Measurements from ENCODE around the gene BHLHE40.

BHLHE40 gene

DNA sequence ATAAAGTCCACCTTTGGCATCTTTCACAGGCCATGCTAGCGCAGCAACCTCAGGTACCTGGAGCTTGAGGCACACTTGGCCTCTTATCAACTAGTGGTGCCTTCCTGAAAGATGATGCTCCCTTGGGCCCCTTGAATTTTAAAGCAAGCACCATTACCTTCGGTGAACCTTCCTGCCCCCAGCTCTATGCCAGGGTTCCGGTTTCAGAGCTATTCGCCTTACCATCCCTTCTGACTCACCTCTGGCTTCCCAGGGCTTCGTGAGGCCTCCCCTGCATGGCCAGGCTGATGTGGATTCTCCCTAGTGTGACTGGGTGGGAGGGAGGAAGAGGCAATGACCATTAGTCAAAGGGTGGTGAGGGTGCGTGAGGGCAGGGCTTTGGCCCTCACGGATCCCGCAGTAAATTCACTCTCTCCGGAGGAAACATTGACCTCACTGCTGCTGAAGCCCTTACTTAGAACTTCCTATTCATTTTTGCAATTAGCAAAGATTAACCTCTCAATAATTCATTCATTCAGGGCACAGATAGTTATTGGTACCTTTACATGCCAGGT, 16.3 kb downstream of the BHLHE40 start:
- peak; percentile 92 for DNase-seq (ENCODE audit: low read depth)
- TF ChIP-seq, protein P1, sequence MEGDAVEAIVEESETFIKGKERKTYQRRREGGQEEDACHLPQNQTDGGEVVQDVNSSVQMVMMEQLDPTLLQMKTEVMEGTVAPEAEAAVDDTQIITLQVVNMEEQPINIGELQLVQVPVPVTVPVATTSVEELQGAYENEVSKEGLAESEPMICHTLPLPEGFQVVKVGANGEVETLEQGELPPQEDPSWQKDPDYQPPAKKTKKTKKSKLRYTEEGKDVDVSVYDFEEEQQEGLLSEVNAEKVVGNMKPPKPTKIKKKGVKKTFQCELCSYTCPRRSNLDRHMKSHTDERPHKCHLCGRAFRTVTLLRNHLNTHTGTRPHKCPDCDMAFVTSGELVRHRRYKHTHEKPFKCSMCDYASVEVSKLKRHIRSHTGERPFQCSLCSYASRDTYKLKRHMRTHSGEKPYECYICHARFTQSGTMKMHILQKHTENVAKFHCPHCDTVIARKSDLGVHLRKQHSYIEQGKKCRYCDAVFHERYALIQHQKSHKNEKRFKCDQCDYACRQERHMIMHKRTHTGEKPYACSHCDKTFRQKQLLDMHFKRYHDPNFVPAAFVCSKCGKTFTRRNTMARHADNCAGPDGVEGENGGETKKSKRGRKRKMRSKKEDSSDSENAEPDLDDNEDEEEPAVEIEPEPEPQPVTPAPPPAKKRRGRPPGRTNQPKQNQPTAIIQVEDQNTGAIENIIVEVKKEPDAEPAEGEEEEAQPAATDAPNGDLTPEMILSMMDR (IDR thresholded peaks at IDR 0.05; ENCODE audit: insufficient read depth, low read depth, low read length, missing control alignments): no peak
- no peak overlapping the region for H3K4me3 ChIP-seq (ENCODE audit: low read length)

DNA sequence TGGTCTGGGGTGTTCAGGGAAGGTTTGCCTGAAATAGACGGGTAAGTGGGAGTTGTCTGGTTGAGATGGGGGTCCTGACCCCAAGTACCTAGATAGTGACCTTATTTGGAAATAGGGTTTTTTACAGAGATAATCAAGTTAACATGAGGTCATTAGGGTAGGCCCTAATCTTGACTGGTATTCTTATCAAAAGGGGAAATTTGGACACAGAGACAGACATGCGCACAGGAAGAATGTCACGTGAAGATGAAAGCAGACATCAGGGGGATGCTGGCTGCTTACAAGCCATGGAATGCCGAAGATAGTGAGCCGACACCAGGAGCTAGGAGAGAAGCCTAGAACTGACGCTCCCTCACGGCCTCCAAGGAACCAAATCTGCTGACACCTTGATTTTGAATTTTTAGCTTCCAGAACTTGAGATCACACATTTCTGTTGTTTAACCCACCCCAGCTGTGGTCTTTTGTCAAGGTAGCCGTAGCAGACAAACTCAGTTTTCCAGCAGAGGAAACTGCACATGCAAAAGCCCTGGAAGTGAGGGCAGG, 17.1 kb downstream of the BHLHE40 start:
- H3K4me3 ChIP-seq (ENCODE audit: low read length): no peak overlapping the region
- DNase-seq (ENCODE audit: low read depth): no peak
- TF ChIP-seq, protein P1 (IDR thresholded peaks at IDR 0.05; ENCODE audit: insufficient read depth, low read depth, low read length, missing control alignments): no peak

DNA sequence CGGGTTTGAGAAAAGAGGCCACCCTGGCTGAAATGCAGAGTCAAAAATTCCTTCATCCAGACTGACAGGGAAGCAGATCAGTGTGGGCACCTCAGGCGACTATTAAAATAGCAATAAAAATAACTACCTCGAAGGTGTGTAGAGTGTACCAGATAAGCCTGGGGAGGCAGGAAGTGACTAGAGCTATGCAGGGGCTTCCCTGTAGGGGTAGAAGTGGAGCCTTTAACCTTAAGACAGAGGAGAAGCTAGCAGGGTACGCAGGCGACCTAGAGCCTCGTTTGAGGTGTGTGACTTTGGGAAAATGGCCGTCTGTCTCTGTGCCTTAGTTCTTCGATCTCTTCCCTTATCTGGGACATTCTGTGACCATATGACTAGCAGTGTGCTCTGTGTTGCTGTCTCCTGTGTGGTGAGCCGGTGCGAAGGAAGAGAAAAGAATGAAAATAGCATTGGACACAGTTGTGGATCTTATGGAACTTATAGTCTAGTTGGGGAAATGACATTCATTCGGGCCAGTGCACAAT, 17.6 kb downstream of the BHLHE40 start:
- no peak for DNase-seq (ENCODE audit: low read depth)

DNA sequence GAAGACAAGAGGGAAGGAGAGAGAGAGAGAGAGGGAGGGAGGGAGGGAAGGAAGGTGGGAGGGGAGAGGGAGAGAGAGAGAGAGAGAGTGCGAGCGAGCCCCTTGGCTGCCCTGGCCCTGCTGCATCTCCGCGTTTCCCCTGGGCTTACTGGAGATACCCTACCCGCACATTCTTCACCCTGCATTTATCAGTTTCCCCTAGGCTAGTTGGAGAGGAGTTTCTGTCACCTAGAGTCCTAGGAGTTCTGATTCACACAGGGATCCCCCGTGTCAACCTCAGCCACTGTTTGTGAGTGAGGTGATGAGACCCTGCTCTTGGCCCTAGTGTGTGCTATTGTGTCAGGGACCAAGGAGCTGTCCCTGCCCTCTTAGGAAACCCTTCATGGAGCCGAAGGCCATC, 18.7 kb downstream of the BHLHE40 start:
- TF ChIP-seq, protein P1 (IDR thresholded peaks at IDR 0.05; ENCODE audit: insufficient read depth, low read depth, low read length, missing control alignments): no peak
- no peak overlapping the region for H3K4me3 ChIP-seq (ENCODE audit: low read length)
- DNase-seq (ENCODE audit: low read depth): no peak

More for the DNA sequence above, 17.6 kb downstream of the BHLHE40 start:
- H3K4me3 ChIP-seq (ENCODE audit: low read length): no peak overlapping the region
- TF ChIP-seq, protein P1 (IDR thresholded peaks at IDR 0.05; ENCODE audit: insufficient read depth, low read depth, low read length, missing control alignments): no peak

DNA sequence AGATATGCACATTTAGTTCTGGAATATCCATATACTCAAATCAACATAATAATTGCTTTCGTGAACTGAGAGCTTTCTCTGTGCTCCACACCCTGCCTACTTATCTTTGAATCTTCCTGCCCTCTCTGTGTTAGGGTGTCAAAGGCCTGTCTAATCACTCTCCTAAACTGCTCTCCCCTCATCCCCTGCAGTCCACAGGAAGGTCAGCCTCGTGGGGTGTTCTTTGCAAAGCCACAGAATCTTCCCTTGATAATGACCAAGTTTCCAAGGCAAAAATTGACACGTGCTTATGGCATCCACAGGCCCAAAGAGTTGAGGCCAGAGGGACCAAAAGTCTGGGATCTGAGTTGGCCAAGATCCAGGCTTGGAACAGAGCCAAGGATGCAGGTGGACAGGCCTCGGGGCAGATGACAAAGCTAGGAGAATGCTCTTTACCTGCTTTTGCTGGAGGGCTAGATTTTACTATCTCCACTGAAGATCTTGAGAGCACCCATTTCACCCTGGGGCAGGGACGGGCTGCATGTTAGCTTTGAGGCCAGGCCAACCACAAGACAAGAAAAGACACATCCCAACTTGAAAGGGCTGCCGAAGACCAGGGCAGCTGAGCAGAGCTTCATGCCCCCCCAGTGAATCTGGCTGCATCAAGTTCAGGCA, 20.4 kb downstream of the BHLHE40 start:
- peak; percentile 84 for DNase-seq (ENCODE audit: low read depth)
- no peak overlapping the region for H3K4me3 ChIP-seq (ENCODE audit: low read length)
- TF ChIP-seq, protein P1 (IDR thresholded peaks at IDR 0.05; ENCODE audit: insufficient read depth, low read depth, low read length, missing control alignments): no peak

DNA sequence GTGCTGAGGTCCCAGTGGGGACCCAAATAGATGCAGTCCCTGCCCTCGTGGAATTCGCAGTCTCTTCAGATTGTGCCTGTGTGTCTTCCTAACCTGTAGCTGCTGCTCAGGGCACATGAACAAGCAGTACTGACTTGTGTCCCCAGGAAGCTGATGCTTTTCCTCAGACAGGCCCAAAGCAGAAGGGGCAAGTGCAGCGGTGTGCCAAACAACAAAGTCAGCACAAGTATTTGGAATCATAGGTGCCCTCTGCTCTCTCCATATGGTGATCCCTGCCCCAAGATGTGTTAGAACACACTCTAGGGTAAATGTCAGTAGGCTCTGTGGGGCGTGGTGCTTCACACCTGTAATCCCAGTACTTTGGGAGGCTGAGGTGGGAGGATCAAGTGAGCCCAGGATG, 21.9 kb downstream of the BHLHE40 start:
- no peak for DNase-seq (ENCODE audit: low read depth)

More for the DNA sequence above, 21.9 kb downstream of the BHLHE40 start:
- TF ChIP-seq, protein P1 (IDR thresholded peaks at IDR 0.05; ENCODE audit: insufficient read depth, low read depth, low read length, missing control alignments): no peak
- H3K4me3 ChIP-seq (ENCODE audit: low read length): no peak overlapping the region
